ENCODE data around the gene SMARCD3.

DNA sequence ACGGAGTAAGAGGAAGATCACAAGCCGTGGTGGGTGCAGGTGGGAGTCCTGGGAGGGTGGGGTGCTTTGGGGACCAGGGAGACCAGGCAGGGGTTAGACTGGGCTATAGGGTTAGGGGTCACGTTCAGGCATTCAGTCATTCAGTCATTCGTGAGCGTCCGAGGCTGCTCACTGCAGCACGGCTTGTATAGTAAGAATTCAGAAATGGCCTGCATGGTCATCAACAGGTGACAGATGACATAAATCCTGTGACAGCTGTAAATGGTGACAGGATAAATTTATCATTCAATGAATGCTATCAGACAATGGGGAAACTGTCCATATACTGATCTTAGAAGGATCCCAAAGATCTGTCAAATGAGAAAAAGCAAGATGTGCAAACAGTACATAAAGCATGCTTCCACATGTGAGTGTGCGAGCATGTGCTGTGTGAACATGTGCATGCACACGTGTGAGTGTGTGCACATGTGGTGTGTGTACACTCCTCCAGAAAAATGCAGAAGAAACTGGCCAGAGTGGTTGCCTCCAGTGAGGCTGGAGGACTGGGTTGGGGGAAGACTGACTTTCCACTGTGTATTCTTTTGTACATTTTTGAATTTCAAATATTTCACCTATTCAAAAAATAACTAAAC, 32.0 kb upstream of the SMARCD3 start:
- TF ChIP-seq, protein P1, sequence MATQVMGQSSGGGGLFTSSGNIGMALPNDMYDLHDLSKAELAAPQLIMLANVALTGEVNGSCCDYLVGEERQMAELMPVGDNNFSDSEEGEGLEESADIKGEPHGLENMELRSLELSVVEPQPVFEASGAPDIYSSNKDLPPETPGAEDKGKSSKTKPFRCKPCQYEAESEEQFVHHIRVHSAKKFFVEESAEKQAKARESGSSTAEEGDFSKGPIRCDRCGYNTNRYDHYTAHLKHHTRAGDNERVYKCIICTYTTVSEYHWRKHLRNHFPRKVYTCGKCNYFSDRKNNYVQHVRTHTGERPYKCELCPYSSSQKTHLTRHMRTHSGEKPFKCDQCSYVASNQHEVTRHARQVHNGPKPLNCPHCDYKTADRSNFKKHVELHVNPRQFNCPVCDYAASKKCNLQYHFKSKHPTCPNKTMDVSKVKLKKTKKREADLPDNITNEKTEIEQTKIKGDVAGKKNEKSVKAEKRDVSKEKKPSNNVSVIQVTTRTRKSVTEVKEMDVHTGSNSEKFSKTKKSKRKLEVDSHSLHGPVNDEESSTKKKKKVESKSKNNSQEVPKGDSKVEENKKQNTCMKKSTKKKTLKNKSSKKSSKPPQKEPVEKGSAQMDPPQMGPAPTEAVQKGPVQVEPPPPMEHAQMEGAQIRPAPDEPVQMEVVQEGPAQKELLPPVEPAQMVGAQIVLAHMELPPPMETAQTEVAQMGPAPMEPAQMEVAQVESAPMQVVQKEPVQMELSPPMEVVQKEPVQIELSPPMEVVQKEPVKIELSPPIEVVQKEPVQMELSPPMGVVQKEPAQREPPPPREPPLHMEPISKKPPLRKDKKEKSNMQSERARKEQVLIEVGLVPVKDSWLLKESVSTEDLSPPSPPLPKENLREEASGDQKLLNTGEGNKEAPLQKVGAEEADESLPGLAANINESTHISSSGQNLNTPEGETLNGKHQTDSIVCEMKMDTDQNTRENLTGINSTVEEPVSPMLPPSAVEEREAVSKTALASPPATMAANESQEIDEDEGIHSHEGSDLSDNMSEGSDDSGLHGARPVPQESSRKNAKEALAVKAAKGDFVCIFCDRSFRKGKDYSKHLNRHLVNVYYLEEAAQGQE (IDR thresholded peaks at IDR 0.05; ENCODE audit: insufficient read depth in 1 of 2, low read depth in 2 of 2, low read length in 1 of 2) = no peak
- TF ChIP-seq TCF7L2 (IDR thresholded peaks at IDR 0.05; ENCODE audit: low read depth, low read length) = no peak
- TF ChIP-seq CTCF (IDR thresholded peaks at IDR 0.05) = no peak
- TF ChIP-seq POLR2AphosphoS5 (IDR thresholded peaks at IDR 0.05; ENCODE audit: low read depth, low read length) = no peak
- TF ChIP-seq SIN3A (IDR thresholded peaks at IDR 0.05; ENCODE audit: borderline replicate concordance, insufficient read depth, low read depth, low read length) = no peak

Measured in Panc1 (cell line).